Osteocyte (in vitro differentiated cells): ENCODE measurements around the gene CCNL2. TPM values are rescaled to one million over a fixed set of nuclear protein-coding genes. Genes with fewer than 3 reads are reported as not detected.

Source experiments
- DNase-seq: peaks from one replicate; pipeline ENCODE4 v3.0.0; 2021; ENCODE audit warnings: mixed read lengths; ENCODE audit not compliant: unreplicated experiment; ENCODE audit errors: extremely low spot score
- H3K27ac Mint-ChIP-seq: one replicate; pipeline ENCODE4 v1.8.0; 2021; ENCODE audit warnings: mild to moderate bottlenecking, mixed read lengths; ENCODE audit not compliant: unreplicated experiment
- H3K27me3 Mint-ChIP-seq: one replicate; pipeline ENCODE4 v1.8.0; 2021; ENCODE audit warnings: mixed read lengths; ENCODE audit not compliant: unreplicated experiment
- H3K36me3 Mint-ChIP-seq: one replicate; pipeline ENCODE4 v1.8.0; 2021; ENCODE audit warnings: mixed read lengths; ENCODE audit not compliant: unreplicated experiment
- H3K4me1 Mint-ChIP-seq: one replicate; pipeline ENCODE4 v1.8.0; 2021; ENCODE audit warnings: mixed read lengths; ENCODE audit not compliant: unreplicated experiment
- H3K4me3 Mint-ChIP-seq: one replicate; pipeline ENCODE4 v1.8.0; 2021; ENCODE audit warnings: mild to moderate bottlenecking, moderate library complexity, mixed read lengths; ENCODE audit not compliant: unreplicated experiment
- H3K9me3 Mint-ChIP-seq: one replicate; pipeline ENCODE4 v1.8.0; 2021; ENCODE audit warnings: mixed read lengths; ENCODE audit not compliant: unreplicated experiment
- CTCF ChIP-seq: fragments of 200-600 bp; sonication (generic); IDR thresholded peaks from 2 replicates; pipeline ENCODE4 v1.5.0; 2021; ENCODE audit warnings: antibody characterized with exemption, mild to moderate bottlenecking, moderate library complexity
- total RNA-seq: library from RNA; stranded (reverse); gene quantifications from 2 replicates; pipeline ENCODE4 v1.2.1, GENCODE V29; 2021

The CCNL2 gene
- total RNA-seq, 1 donor from 2014 or later, result 262 TPM

DNA sequence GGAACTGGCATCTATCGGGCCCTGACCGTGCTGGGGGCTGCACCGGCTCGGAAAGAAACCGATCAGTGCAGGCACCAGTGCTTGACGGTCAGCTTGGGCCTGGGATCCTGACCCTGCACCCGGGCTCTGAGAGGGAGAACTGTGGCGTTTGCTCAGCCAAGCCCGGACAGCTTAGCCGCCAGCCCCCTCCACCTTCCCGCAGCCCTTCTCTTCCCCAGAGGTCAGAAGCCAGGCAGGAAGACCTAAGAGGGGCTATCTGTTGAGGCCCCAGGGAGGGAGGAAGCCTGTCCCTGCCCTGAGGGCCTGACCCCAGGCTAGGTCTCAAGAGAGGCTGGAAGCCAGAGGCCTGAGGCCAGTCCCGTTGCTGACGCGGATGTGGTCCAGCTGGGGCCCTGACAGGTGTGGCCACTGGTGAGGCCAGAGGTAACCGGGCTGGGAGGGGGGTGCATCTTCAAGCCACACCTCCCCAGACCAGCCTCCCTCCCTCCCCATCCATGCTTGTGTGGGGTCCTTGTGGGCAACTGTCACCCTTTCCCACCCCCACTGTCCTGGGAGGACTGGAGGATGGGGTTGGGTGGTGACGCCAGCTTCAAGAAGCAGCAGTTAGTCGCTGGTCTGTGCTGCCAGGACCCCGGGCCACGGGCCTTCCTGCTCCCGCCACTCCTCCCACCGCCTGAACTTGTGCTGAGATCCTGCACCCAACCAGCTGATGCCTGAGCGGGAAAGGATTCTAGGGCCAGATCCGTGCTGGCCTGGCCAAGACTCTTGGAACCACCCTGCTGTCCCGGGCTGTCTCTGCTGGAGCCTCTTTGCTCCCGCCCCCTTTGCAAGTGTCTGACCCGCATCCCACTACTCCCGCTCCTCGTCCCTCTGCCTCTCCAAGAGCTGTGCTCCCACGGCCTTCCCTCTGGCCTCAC is 47.4 kb downstream of the CCNL2 start:
- Mint-ChIP-seq H3K4me1 (peaks cover 41% of the 10 kb centered on the region), H3K27ac (peak overlapping the region; percentile 74), H3K9me3 (no peaks in the 10 kb centered on the region), H3K27me3 (no peaks in the 10 kb centered on the region), H3K4me3 (peak overlapping the region; percentile 66), H3K36me3 (peaks cover 9% of the 10 kb centered on the region)
- TF ChIP-seq CTCF, result no peak
- no peak for DNase-seq

DNA sequence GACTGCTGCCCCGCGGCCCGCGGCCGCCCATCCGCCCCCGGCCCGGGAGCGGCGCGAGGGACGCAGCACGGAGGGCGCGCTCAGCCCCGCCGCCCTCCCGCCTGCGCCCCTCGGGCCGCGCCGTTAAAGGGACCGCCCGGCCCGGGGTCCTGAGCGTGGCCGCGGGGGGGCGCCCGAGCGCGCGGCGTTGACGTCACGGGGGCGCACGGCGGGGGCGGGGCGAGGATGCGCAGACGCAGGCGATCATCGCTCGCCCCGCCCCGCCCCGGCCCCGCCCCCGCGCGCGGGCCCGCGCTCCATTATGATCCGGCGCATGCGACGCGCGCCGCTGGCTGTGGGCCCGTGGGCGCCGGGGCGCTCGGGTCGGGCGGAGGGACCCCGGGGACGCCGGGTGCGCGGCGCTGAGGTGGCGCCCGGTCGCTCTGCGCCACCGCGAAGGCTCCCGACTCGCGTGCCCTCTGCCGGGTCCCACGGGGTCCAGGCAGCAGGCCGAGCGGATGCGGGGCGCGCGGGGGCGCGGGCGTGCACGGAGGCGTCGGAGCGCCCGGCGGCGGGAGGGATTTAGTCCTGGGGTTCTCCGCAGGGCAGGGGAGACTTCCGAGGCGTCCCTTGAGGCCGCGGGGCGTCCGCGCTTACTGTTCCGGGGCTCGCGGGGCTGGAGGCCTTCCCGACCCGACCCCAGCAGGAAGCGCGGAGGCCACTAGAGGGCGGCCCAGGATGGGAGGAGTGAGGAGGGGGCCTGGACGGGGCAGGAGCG is 49.7 kb downstream of the CCNL2 start, which contains the start of gene DVL1:
Gene DVL1 (minus strand): TSS at position 163 of the 757 bp plus-strand sequence. CDS start 353 bp downstream, outside the sequence.
- Mint-ChIP-seq H3K4me3 (peak within 1 kb of the TSS; percentile 80), H3K27ac (peak within 1 kb of the TSS; percentile 56), H3K36me3 (peaks cover 9% of the 10 kb centered on the region), H3K9me3 (no peaks in the 10 kb centered on the region), H3K4me1 (peaks cover 52% of the 10 kb centered on the region), H3K27me3 (no peaks in the 10 kb centered on the region)
- TF ChIP-seq CTCF, result peak; percentile 62
- no peak for DNase-seq

GRCh38 chr1:1348420-1349255 is 50.5 kb downstream of the CCNL2 start:
- Mint-ChIP-seq H3K4me1 (peaks cover 47% of the 10 kb centered on the region), H3K9me3 (no peaks in the 10 kb centered on the region), H3K36me3 (peaks cover 7% of the 10 kb centered on the region), H3K27ac (peak overlapping the region; percentile 56), H3K4me3 (peak overlapping the region; percentile 80), H3K27me3 (no peaks in the 10 kb centered on the region)
- no peak for TF ChIP-seq CTCF
- DNase-seq, result no peak

DNA sequence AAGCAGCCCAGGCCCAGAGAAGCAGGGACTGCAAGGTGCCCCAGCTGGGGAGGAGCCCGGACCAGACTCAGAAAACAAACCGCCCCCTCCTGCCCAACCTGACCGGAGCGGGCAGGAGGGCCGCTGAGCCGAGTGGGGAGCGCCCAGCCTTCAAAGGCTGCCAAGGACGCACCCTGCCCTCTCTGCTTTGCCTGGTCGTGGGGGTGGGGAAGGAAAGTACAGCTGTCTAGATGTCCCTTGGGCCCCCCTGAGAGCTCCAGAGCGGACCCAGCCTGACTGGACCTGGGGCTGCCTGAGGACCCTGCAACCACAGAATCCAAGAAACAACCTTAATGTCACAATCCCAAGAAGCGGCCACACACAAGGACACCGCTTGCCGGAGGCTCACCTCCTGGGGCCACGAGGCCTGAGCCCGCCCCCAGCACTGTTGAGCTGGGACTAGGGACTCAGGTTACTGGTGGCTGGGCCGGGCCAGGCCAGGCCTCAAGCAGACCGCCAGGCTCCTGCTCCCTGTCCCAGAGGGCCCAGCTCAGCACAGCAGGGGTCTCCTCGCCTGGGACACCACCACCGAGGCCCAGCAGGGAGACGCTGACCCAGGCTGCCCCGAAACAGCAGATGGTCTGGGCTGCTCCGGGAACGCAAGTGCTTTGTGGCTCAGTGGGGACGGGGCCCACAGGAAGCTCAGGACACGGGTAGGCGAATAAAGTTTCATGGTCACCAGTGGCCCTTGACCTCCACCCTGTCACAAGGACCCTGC is 51.3 kb downstream of the CCNL2 start:
- TF ChIP-seq CTCF, result no peak
- Mint-ChIP-seq H3K27me3 (no peaks in the 10 kb centered on the region), H3K9me3 (no peaks in the 10 kb centered on the region), H3K36me3 (peaks cover 5% of the 10 kb centered on the region), H3K27ac (peak overlapping the region; percentile 56), H3K4me3 (peak overlapping the region; percentile 80), H3K4me1 (peaks cover 39% of the 10 kb centered on the region)
- DNase-seq, result no peak
